SK-N-SH (cell line): Measurements from ENCODE around the gene GDI2.

ENCODE experiments used
- TF ChIP-seq, protein P1 (sequence below): fragments of 200-600 bp; sonication (generic); IDR thresholded peaks from 2 replicates; pipeline ENCODE4 v1.6.1; 2017; ENCODE audit warnings: antibody characterized with exemption, mild to moderate bottlenecking, moderate library complexity
- TF ChIP-seq, protein P2 (sequence below): fragments of 150-350 bp; IDR thresholded peaks from 2 replicates; pipeline ENCODE4 v1.6.1; 2016; ENCODE audit warnings: mild to moderate bottlenecking, low read depth, low read length

DNA sequence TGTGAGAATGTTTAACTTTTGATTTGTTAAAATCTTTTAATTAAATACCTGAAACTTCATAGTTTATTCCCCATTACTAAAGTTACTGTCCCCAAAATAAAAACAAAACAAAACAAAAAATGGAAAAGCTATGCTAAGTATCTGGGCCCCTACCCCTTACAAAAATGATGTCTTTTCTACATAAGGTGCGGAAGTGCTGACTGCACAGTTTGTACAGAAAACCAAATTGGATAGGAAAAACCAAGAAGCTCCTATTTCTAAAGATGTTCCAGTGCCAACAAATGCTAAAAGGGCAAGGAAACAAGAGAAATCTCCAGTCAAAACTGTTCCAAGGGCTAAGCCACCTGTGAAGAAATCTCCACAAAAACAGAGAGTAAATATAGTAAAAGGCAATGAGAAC is 78.1 kb downstream of the GDI2 start:
- TF ChIP-seq, protein P1, sequence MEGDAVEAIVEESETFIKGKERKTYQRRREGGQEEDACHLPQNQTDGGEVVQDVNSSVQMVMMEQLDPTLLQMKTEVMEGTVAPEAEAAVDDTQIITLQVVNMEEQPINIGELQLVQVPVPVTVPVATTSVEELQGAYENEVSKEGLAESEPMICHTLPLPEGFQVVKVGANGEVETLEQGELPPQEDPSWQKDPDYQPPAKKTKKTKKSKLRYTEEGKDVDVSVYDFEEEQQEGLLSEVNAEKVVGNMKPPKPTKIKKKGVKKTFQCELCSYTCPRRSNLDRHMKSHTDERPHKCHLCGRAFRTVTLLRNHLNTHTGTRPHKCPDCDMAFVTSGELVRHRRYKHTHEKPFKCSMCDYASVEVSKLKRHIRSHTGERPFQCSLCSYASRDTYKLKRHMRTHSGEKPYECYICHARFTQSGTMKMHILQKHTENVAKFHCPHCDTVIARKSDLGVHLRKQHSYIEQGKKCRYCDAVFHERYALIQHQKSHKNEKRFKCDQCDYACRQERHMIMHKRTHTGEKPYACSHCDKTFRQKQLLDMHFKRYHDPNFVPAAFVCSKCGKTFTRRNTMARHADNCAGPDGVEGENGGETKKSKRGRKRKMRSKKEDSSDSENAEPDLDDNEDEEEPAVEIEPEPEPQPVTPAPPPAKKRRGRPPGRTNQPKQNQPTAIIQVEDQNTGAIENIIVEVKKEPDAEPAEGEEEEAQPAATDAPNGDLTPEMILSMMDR, result no peak
- TF ChIP-seq, protein P2, sequence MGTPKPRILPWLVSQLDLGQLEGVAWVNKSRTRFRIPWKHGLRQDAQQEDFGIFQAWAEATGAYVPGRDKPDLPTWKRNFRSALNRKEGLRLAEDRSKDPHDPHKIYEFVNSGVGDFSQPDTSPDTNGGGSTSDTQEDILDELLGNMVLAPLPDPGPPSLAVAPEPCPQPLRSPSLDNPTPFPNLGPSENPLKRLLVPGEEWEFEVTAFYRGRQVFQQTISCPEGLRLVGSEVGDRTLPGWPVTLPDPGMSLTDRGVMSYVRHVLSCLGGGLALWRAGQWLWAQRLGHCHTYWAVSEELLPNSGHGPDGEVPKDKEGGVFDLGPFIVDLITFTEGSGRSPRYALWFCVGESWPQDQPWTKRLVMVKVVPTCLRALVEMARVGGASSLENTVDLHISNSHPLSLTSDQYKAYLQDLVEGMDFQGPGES, result no peak
